ENCODE results near the gene ADIPOR2.

ADIPOR2 gene

GRCh38 chr12:1803736-1804135, 112.9 kb downstream of the ADIPOR2 start:
- DNase-seq (ENCODE audit: low read depth): no peak
- H3K4me3 ChIP-seq (ENCODE audit: low read length): no peak overlapping the region
- TF ChIP-seq CTCF (conservative IDR thresholded peaks at IDR 0.05; ENCODE audit: low read depth, low read length): no peak

DNA sequence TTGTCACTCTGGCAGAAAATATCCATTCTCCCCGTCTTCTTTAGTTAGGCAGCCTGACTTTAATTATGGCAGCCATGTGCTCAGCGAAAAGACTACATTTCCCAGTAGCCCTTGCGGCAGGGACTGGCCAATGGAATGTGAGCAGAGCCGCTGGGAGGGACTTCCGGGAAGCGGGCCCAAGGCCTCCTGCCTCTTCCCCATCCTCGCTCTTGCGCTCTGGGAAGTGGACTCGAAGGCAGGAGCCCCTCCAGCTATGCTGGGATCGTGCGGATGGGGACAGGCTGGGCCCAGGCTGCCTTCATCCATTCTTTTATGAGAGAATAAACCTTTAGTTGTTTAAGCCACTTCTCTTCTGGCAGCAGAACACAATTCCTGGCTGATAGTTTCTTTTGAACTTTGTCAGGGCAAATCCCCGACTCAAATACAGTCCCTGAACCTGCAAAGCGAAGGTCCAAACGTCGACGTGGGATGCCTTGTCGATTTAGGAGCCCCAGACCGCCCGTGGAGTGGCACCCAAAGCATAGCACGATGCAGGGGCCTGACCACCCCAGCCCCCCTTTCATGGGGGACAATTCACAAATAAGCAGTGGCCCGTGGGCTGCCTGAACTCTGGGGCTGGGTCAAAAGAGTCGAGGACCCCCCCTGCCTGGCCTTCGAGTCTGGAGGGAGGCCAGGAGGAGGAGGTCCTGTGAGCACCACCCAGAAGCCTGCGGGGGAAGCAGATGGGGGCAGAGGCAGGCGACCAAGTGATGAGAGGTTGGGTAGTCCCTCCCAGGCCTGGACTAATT, 113.9 kb downstream of the ADIPOR2 start:
- H3K4me3 ChIP-seq (ENCODE audit: low read length): no peak overlapping the region
- peak; percentile 58 for DNase-seq (ENCODE audit: low read depth)
- TF ChIP-seq CTCF (conservative IDR thresholded peaks at IDR 0.05; ENCODE audit: low read depth, low read length): no peak

DNA sequence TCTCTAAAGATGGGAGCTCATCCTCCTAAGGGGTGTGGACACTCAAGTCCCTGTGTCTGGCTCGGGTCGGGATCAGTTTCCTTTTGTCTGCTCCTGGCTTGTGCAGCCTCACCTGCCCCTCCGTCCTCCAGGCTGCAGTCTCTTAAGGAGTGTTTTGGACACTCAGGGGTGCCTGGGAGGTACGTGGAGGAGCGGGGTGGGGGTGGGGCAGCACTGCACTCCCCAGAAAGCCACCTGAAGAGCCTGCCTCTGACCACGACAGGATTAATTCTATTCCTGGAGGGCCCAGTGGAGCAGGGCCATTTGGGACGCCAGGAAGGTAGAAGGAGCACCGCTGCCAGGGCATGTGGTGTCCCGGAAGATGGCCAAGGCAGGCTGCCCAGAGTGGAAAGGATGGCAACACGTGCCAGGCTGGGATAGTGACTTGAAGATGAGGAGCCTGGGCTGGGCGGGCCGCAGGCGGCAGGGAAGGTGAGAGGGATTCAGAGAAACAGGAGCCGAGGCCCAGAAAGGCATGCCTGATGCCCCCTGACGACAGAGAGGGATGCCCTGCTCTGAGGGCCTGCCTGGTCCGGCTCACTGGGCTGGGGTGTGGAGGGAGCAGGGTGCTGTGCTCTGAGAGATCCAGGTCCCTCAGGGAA, 114.7 kb downstream of the ADIPOR2 start:
- no peak for TF ChIP-seq CTCF (conservative IDR thresholded peaks at IDR 0.05; ENCODE audit: low read depth, low read length)
- DNase-seq (ENCODE audit: low read depth): no peak

DNA sequence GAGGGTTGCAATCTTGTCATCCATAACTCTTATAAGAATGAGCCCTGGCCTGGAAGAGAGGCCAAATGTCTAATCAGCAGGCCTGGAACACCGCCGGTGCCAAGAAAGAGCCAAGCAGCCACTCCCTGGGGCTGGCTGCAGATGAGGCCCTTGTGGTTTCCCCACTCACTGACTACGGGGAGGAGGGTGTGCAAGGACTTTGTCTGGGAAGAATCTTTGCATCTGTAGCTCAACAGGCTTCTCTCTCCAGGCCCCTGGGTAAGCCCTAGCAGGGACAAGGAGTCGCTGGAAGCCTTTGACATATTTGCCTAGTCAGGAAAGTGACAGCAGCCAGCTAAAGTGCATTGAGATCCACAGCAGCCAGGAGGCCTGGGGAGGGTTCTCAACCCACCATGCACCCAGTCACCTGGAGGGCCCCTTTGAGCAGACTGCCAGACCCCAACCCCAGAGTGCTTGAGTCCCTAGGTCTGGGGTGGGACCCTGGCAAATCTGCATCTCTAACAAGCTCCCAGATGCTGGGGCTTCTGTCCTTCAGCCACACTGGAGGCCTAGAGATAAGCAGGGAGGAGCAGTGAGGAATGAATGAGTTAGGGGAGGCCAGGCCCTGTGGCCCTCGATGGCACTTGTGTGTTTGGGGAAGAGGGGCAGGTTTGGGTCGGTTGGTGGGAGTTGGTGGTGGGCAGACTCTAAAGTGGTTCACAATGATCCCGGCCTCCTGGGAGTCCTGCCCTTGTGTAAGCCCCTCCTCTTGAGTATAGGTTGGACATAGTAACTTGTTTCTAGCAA, 115.6 kb downstream of the ADIPOR2 start:
- no peak for TF ChIP-seq CTCF (conservative IDR thresholded peaks at IDR 0.05; ENCODE audit: low read depth, low read length)
- no peak overlapping the region for H3K4me3 ChIP-seq (ENCODE audit: low read length)
- DNase-seq (ENCODE audit: low read depth): no peak

More for the DNA sequence above, 114.7 kb downstream of the ADIPOR2 start:
- H3K4me3 ChIP-seq (ENCODE audit: low read length): no peak overlapping the region

GRCh38 chr12:1807087-1807860, 116.4 kb downstream of the ADIPOR2 start:
- no peak overlapping the region for H3K4me3 ChIP-seq (ENCODE audit: low read length)
- DNase-seq (ENCODE audit: low read depth): no peak
- no peak for TF ChIP-seq CTCF (conservative IDR thresholded peaks at IDR 0.05; ENCODE audit: low read depth, low read length)

DNA sequence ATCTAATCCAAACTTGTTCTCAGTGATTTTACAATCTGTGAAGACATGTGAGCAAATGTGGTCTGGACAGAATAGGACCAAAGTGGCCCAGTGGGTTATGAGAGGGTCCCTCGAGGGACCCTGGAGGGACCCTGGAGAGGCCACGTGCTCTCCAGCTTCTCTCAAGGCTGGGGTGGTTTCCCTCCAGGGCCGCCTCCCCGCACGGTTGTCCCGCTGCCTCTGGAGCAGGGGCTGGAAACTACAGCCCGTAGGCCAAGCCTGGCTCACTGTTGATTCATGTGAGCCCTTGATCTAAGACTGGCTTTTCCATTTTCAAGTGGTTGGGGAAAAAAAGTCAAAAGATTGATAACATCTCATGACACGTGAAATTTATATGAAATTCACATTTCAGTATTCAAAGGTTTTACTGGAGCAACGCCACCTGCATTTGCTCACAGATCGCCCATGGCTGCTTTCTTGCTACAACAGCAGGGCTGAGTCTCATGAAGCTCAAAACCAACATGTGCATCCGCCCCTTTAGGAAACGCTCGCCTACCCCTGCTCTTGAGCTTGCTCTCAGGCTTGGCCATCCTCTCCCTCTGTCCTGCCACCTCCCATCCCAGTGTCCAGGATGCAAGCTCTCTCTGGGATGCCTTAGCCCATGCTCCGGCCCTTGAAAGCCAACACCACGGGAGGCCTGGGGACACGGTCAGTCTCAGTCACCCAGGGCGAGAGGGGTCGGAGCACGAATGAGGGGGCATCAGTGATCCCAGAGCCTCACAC, 117.3 kb downstream of the ADIPOR2 start:
- no peak for DNase-seq (ENCODE audit: low read depth)
- no peak overlapping the region for H3K4me3 ChIP-seq (ENCODE audit: low read length)
- no peak for TF ChIP-seq CTCF (conservative IDR thresholded peaks at IDR 0.05; ENCODE audit: low read depth, low read length)
